ENCODE measurements around the gene MAGI1.

DNA sequence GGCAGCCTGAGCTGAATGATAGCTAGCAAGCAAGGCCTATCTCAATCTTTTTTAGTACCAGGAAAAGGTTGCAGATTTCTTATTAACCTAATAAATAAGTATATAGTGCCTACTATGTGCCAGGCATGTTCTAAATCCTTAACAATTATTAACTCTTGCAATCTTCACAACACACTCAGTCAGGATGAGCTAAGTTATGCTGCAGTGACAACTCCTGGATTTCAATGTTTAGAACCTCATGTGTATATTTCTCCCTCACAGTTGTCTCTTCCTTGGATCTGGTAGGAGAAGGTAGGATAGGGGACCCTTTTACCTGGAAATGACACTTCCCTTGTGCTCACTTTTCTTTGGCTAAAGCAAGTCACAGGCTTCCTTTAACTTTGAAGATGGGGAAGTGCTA is 39.3 kb upstream of the MAGI1 start:
- TF ChIP-seq, protein P1, sequence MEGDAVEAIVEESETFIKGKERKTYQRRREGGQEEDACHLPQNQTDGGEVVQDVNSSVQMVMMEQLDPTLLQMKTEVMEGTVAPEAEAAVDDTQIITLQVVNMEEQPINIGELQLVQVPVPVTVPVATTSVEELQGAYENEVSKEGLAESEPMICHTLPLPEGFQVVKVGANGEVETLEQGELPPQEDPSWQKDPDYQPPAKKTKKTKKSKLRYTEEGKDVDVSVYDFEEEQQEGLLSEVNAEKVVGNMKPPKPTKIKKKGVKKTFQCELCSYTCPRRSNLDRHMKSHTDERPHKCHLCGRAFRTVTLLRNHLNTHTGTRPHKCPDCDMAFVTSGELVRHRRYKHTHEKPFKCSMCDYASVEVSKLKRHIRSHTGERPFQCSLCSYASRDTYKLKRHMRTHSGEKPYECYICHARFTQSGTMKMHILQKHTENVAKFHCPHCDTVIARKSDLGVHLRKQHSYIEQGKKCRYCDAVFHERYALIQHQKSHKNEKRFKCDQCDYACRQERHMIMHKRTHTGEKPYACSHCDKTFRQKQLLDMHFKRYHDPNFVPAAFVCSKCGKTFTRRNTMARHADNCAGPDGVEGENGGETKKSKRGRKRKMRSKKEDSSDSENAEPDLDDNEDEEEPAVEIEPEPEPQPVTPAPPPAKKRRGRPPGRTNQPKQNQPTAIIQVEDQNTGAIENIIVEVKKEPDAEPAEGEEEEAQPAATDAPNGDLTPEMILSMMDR (IDR thresholded peaks at IDR 0.05), result no peak
- TF ChIP-seq EP300 (IDR thresholded peaks at IDR 0.05; ENCODE audit: borderline replicate concordance in 1 of 2, low read depth in 1 of 2, low read length in 1 of 2) (no peak), FOXM1 (IDR thresholded peaks at IDR 0.05; ENCODE audit: low read depth) (no peak), EZH2phosphoT487 (IDR thresholded peaks at IDR 0.05; ENCODE audit: borderline replicate concordance, low read depth) (no peak), RAD21 (IDR thresholded peaks at IDR 0.05; ENCODE audit: low read length) (no peak), TEAD4 (IDR thresholded peaks at IDR 0.05; ENCODE audit: borderline replicate concordance, insufficient read depth) (no peak)
- TF ChIP-seq, protein P2, sequence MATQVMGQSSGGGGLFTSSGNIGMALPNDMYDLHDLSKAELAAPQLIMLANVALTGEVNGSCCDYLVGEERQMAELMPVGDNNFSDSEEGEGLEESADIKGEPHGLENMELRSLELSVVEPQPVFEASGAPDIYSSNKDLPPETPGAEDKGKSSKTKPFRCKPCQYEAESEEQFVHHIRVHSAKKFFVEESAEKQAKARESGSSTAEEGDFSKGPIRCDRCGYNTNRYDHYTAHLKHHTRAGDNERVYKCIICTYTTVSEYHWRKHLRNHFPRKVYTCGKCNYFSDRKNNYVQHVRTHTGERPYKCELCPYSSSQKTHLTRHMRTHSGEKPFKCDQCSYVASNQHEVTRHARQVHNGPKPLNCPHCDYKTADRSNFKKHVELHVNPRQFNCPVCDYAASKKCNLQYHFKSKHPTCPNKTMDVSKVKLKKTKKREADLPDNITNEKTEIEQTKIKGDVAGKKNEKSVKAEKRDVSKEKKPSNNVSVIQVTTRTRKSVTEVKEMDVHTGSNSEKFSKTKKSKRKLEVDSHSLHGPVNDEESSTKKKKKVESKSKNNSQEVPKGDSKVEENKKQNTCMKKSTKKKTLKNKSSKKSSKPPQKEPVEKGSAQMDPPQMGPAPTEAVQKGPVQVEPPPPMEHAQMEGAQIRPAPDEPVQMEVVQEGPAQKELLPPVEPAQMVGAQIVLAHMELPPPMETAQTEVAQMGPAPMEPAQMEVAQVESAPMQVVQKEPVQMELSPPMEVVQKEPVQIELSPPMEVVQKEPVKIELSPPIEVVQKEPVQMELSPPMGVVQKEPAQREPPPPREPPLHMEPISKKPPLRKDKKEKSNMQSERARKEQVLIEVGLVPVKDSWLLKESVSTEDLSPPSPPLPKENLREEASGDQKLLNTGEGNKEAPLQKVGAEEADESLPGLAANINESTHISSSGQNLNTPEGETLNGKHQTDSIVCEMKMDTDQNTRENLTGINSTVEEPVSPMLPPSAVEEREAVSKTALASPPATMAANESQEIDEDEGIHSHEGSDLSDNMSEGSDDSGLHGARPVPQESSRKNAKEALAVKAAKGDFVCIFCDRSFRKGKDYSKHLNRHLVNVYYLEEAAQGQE (IDR thresholded peaks at IDR 0.05; ENCODE audit: low read depth, low read length), result no peak

All from SK-N-SH (cell line).